Glomerular visceral epithelial cell (primary cell): Measurements from ENCODE around the gene GET4.

Experiments used
- DNase-seq: peaks from one replicate; pipeline ENCODE4 v3.0.0-alpha.2; 2016; ENCODE audit errors: extremely low spot score

The GET4 gene

GRCh38 chr7:876077-876971 lies at the start of gene GET4:
TSS of gene GET4 (plus strand) at chr7:876554. CDS start at chr7:876646, 92 bp downstream.
- DNase-seq, result peak; percentile 93

- no peak for DNase-seq
Measured at GRCh38 chr7:828793-829561, 47.4 kb upstream of the GET4 start.

GRCh38 chr7:830069-830468 lies 46.3 kb upstream of the GET4 start:
- DNase-seq, result no peak

GRCh38 chr7:831596-832166 lies 44.7 kb upstream of the GET4 start:
- DNase-seq, result peak; percentile 76

GRCh38 chr7:832167-832967 lies 44.0 kb upstream of the GET4 start, which contains the start of gene SUN1:
TSS of gene SUN1 (plus strand) at chr7:832476. CDS start at chr7:832525, 49 bp downstream.
- DNase-seq, result peak; percentile 80

- no peak for DNase-seq
Measured at GRCh38 chr7:832968-833424, 43.4 kb upstream of the GET4 start.

- no peak for DNase-seq
Measured at GRCh38 chr7:833601-834258, 42.6 kb upstream of the GET4 start.

GRCh38 chr7:834277-834676 lies 42.1 kb upstream of the GET4 start:
- no peak for DNase-seq

GRCh38 chr7:835021-835420 lies 41.3 kb upstream of the GET4 start:
- DNase-seq, result no peak

- DNase-seq, result no peak
Measured at GRCh38 chr7:835485-836401, 40.6 kb upstream of the GET4 start.

- no peak for DNase-seq
Measured at GRCh38 chr7:836429-836828, 39.9 kb upstream of the GET4 start.

- no peak for DNase-seq
Measured at GRCh38 chr7:837001-837400, 39.4 kb upstream of the GET4 start.

- DNase-seq, result no peak
Measured at GRCh38 chr7:840001-840600, 36.3 kb upstream of the GET4 start.

GRCh38 chr7:841943-842342 lies 34.4 kb upstream of the GET4 start:
- no peak for DNase-seq

GRCh38 chr7:842431-843031 lies 33.8 kb upstream of the GET4 start:
- no peak for DNase-seq

GRCh38 chr7:843230-843629 lies 33.1 kb upstream of the GET4 start:
- DNase-seq, result no peak

- DNase-seq, result no peak
Measured at GRCh38 chr7:844043-844442, 32.3 kb upstream of the GET4 start.

GRCh38 chr7:844514-844913 lies 31.8 kb upstream of the GET4 start:
- no peak for DNase-seq

- DNase-seq, result no peak
Measured at GRCh38 chr7:845091-845490, 31.3 kb upstream of the GET4 start.
